ENCODE data around the gene ST3GAL5. TPM values are rescaled to one million over a fixed set of nuclear protein-coding genes. Genes with fewer than 3 reads are reported as not detected.

ST3GAL5 gene
- total and polyA plus RNA-seq, 2 experiments from 2014 or later = 11.9 to 12.5 TPM

GRCh38 chr2:85791704-85792565 is 96.9 kb downstream of the ST3GAL5 start:
- Histone ChIP-seq H3K4me1 (ENCODE audit: low read depth) (no peaks in the 10 kb centered on the region), H3K27me3 (no peaks in the 10 kb centered on the region), H3K27ac (no peak overlapping the region), H3K36me3 (no peaks in the 10 kb centered on the region), H3K4me3 (no peak overlapping the region), H3K9me3 (ENCODE audit: low read depth) (no peaks in the 10 kb centered on the region)
- no peak for DNase-seq (ENCODE audit: low read depth in 1 of 2, low spot score in 1 of 2)
- TF ChIP-seq CTCF (IDR thresholded peaks at IDR 0.05; ENCODE audit: low read depth, low read length) = no peak

- no peak for DNase-seq (ENCODE audit: low read depth in 1 of 2, low spot score in 1 of 2)
- no peak for TF ChIP-seq CTCF (IDR thresholded peaks at IDR 0.05; ENCODE audit: low read depth, low read length)
- Histone ChIP-seq H3K9me3 (ENCODE audit: low read depth) (no peaks in the 10 kb centered on the region), H3K27me3 (no peaks in the 10 kb centered on the region), H3K4me1 (ENCODE audit: low read depth) (peaks cover 3% of the 10 kb centered on the region), H3K36me3 (no peaks in the 10 kb centered on the region), H3K4me3 (no peak overlapping the region), H3K27ac (no peak overlapping the region)
Measured at GRCh38 chr2:85790499-85791188, 98.1 kb downstream of the ST3GAL5 start.

- H3K36me3 ChIP-seq = no peaks in the 10 kb centered on the region
- H3K27ac ChIP-seq = no peak overlapping the region
- no peak overlapping the region for H3K4me3 ChIP-seq
- no peaks in the 10 kb centered on the region for H3K27me3 ChIP-seq
- no peaks in the 10 kb centered on the region for H3K9me3 ChIP-seq (ENCODE audit: low read depth)
- DNase-seq (ENCODE audit: low read depth in 1 of 2, low spot score in 1 of 2) = no peak
- no peak for TF ChIP-seq CTCF (IDR thresholded peaks at IDR 0.05; ENCODE audit: low read depth, low read length)
- H3K4me1 ChIP-seq (ENCODE audit: low read depth) = peaks cover 7% of the 10 kb centered on the region
Measured at GRCh38 chr2:85790032-85790431, 98.8 kb downstream of the ST3GAL5 start.

GRCh38 chr2:85789271-85789670 is 99.5 kb downstream of the ST3GAL5 start:
- TF ChIP-seq CTCF (IDR thresholded peaks at IDR 0.05; ENCODE audit: low read depth, low read length) = no peak
- Histone ChIP-seq H3K4me3 (no peak overlapping the region), H3K9me3 (ENCODE audit: low read depth) (no peaks in the 10 kb centered on the region), H3K27ac (no peak overlapping the region), H3K4me1 (ENCODE audit: low read depth) (peaks cover 7% of the 10 kb centered on the region), H3K36me3 (no peaks in the 10 kb centered on the region), H3K27me3 (no peaks in the 10 kb centered on the region)
- DNase-seq (ENCODE audit: low read depth in 1 of 2, low spot score in 1 of 2) = no peak

- Histone ChIP-seq H3K36me3 (no peaks in the 10 kb centered on the region), H3K9me3 (ENCODE audit: low read depth) (no peaks in the 10 kb centered on the region), H3K4me1 (ENCODE audit: low read depth) (peaks cover 7% of the 10 kb centered on the region), H3K4me3 (no peak overlapping the region), H3K27ac (no peak overlapping the region), H3K27me3 (no peaks in the 10 kb centered on the region)
- no peak for TF ChIP-seq CTCF (IDR thresholded peaks at IDR 0.05; ENCODE audit: low read depth, low read length)
- DNase-seq (ENCODE audit: low read depth in 1 of 2, low spot score in 1 of 2) = no peak
Measured at GRCh38 chr2:85788603-85789002, 100.2 kb downstream of the ST3GAL5 start.

Measured in cardiac muscle cell (in vitro differentiated cells and primary cell).